GM23338 (cell line): ENCODE results near the gene PTP4A1. TPM values are rescaled to one million over a fixed set of nuclear protein-coding genes. Genes with fewer than 3 reads are reported as not detected.

Experiments used
- ATAC-seq: fragments of 200-7000 bp; cut with Tn5 transposase; 3 replicates; pipeline ENCODE4 v1.9.1; 2020
- DNase-seq: peaks from one replicate; pipeline ENCODE4 v3.0.0-alpha.2; 2015; ENCODE audit warnings: low spot score
- H2AFZ ChIP-seq: fragments of 200-600 bp; sonication (generic); 2 replicates; pipeline ENCODE4 v1.8.0; 2016; ENCODE audit warnings: antibody characterized with exemption, mild to moderate bottlenecking, moderate library complexity
- H3F3A ChIP-seq: fragments of 200-600 bp; sonication (generic); replicated peaks from 2 replicates; pipeline ENCODE4 v1.8.0; 2017; ENCODE audit warnings: antibody characterized with exemption, mixed run types, low read depth
- H3K27ac ChIP-seq: fragments of 200-600 bp; sonication (generic); 2 replicates; pipeline ENCODE4 v1.6.1; 2016; ENCODE audit warnings: low read depth
- H3K27me3 ChIP-seq: fragments of 200-600 bp; sonication (generic); 2 replicates; pipeline ENCODE4 v1.8.0; 2016; ENCODE audit warnings: mild to moderate bottlenecking, mixed run types, moderate library complexity; ENCODE audit not compliant: insufficient read depth
- H3K36me3 ChIP-seq: fragments of 200-600 bp; sonication (generic); 2 replicates; pipeline ENCODE4 v1.8.0; 2016; ENCODE audit warnings: mild to moderate bottlenecking; ENCODE audit not compliant: insufficient read depth
- H3K4me1 ChIP-seq: fragments of 200-600 bp; sonication (generic); 2 replicates; pipeline ENCODE4 v1.8.0; 2016; ENCODE audit warnings: mild to moderate bottlenecking, moderate library complexity; ENCODE audit not compliant: insufficient read depth
- H3K4me2 ChIP-seq: fragments of 200-600 bp; sonication (generic); 2 replicates; pipeline ENCODE4 v1.7.1; 2017; ENCODE audit warnings: mixed run types
- H3K4me3 ChIP-seq: fragments of 200-600 bp; sonication (generic); 2 replicates; pipeline ENCODE4 v1.6.1; 2016; ENCODE audit warnings: mixed run types
- H3K79me2 ChIP-seq: fragments of 200-600 bp; sonication (generic); replicated peaks from 2 replicates; pipeline ENCODE4 v1.8.0; 2017; ENCODE audit warnings: mild to moderate bottlenecking; ENCODE audit not compliant: insufficient read depth
- H3K9me2 ChIP-seq: fragments of 200-600 bp; sonication (generic); 2 replicates; pipeline ENCODE4 v1.8.0; 2017; ENCODE audit not compliant: insufficient read depth
- H4K20me1 ChIP-seq: fragments of 200-600 bp; sonication (generic); replicated peaks from 2 replicates; pipeline ENCODE4 v1.8.0; 2017; ENCODE audit warnings: mild to moderate bottlenecking; ENCODE audit not compliant: insufficient read depth
- H3K27ac Mint-ChIP-seq: 2 replicates; pipeline ENCODE4 v1.8.0; 2020; ENCODE audit warnings: inconsistent platforms, mild to moderate bottlenecking, moderate library complexity, mixed read lengths
- H3K27me3 Mint-ChIP-seq: 3 replicates; pipeline ENCODE4 v1.8.0; 2022; ENCODE audit warnings: low read depth, mild to moderate bottlenecking, moderate library complexity, mixed read lengths, inconsistent platforms; ENCODE audit not compliant: insufficient read depth, poor library complexity
- H3K36me3 Mint-ChIP-seq: 3 replicates; pipeline ENCODE4 v1.8.0; 2021; ENCODE audit warnings: low read depth, mild to moderate bottlenecking, inconsistent platforms, moderate library complexity, mixed read lengths
- H3K4me1 Mint-ChIP-seq: 3 replicates; pipeline ENCODE4 v1.8.0; 2020; ENCODE audit warnings: mild to moderate bottlenecking, inconsistent platforms, mixed read lengths
- H3K4me3 Mint-ChIP-seq: 3 replicates; pipeline ENCODE4 v1.8.0; 2021; ENCODE audit warnings: moderate library complexity, mild to moderate bottlenecking, inconsistent platforms, mixed read lengths
- H3K9me3 Mint-ChIP-seq: 3 replicates; pipeline ENCODE4 v1.8.0; 2020; ENCODE audit warnings: moderate library complexity, mild to moderate bottlenecking, inconsistent platforms, mixed read lengths
- CREB1 ChIP-seq: fragments of 250-450 bp; sonication (Bioruptor Pico); IDR thresholded peaks from 2 replicates; pipeline ENCODE4 v1.5.0; 2020; ENCODE audit warnings: low read depth, mild to moderate bottlenecking, moderate library complexity
- EZH2phosphoT487 ChIP-seq: fragments of 200-600 bp; sonication (generic); IDR thresholded peaks from one replicate; pipeline ENCODE4 v1.8.1; 2018; ENCODE audit warnings: antibody characterized with exemption; ENCODE audit not compliant: unreplicated experiment
- POLR2AphosphoS5 ChIP-seq: IDR thresholded peaks from 2 replicates; pipeline ENCODE4 v1.6.1; 2016; ENCODE audit warnings: antibody characterized with exemption, low read depth
- polyA plus RNA-seq: library from polyadenylated mRNA; unstranded; fragments of >200 nt; fragmentation: Nextera tagmentation; extraction: Ambion mirVana; gene quantifications from 2 replicates; pipeline ENCODE4 v1.2.1, GENCODE V29; 2016
- total RNA-seq: library from RNA; depleted of rRNA; stranded (reverse); fragments of >200 nt; shearing (Covaris generic); gene quantifications from 2 replicates; pipeline ENCODE4 v1.2.3, GENCODE V29; 2014
- TF ChIP-seq, protein P1 (sequence below): fragments of 250-450 bp; sonication (Bioruptor Pico); IDR thresholded peaks from 2 replicates; pipeline ENCODE4 v1.5.0; 2020; ENCODE audit warnings: mild to moderate bottlenecking, moderate library complexity

Gene PTP4A1
- total and polyA plus RNA-seq, 2 experiments from 2014 or later = 99.0 to 102 TPM

DNA sequence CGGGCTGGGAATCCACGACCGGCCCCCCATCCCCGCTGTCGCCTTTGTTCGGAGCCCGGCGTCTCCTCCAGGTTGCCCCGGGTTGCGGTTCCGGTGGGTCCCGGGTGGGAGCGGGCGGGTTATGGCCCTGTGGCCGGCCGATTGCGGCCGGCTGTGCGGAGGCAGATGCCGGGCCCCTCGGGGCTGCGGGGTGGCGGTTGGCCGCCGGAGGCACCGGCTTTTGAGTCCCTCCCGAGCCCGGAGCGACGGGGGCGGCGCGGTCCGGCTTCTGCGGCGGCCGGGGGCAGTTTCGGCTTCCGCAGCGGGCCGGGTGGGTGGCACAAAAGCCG lies 431 bp downstream of the PTP4A1 start (continued):
- TF ChIP-seq CREB1 (CRISPR knock-in tag) = no peak
- TF ChIP-seq, protein P1, sequence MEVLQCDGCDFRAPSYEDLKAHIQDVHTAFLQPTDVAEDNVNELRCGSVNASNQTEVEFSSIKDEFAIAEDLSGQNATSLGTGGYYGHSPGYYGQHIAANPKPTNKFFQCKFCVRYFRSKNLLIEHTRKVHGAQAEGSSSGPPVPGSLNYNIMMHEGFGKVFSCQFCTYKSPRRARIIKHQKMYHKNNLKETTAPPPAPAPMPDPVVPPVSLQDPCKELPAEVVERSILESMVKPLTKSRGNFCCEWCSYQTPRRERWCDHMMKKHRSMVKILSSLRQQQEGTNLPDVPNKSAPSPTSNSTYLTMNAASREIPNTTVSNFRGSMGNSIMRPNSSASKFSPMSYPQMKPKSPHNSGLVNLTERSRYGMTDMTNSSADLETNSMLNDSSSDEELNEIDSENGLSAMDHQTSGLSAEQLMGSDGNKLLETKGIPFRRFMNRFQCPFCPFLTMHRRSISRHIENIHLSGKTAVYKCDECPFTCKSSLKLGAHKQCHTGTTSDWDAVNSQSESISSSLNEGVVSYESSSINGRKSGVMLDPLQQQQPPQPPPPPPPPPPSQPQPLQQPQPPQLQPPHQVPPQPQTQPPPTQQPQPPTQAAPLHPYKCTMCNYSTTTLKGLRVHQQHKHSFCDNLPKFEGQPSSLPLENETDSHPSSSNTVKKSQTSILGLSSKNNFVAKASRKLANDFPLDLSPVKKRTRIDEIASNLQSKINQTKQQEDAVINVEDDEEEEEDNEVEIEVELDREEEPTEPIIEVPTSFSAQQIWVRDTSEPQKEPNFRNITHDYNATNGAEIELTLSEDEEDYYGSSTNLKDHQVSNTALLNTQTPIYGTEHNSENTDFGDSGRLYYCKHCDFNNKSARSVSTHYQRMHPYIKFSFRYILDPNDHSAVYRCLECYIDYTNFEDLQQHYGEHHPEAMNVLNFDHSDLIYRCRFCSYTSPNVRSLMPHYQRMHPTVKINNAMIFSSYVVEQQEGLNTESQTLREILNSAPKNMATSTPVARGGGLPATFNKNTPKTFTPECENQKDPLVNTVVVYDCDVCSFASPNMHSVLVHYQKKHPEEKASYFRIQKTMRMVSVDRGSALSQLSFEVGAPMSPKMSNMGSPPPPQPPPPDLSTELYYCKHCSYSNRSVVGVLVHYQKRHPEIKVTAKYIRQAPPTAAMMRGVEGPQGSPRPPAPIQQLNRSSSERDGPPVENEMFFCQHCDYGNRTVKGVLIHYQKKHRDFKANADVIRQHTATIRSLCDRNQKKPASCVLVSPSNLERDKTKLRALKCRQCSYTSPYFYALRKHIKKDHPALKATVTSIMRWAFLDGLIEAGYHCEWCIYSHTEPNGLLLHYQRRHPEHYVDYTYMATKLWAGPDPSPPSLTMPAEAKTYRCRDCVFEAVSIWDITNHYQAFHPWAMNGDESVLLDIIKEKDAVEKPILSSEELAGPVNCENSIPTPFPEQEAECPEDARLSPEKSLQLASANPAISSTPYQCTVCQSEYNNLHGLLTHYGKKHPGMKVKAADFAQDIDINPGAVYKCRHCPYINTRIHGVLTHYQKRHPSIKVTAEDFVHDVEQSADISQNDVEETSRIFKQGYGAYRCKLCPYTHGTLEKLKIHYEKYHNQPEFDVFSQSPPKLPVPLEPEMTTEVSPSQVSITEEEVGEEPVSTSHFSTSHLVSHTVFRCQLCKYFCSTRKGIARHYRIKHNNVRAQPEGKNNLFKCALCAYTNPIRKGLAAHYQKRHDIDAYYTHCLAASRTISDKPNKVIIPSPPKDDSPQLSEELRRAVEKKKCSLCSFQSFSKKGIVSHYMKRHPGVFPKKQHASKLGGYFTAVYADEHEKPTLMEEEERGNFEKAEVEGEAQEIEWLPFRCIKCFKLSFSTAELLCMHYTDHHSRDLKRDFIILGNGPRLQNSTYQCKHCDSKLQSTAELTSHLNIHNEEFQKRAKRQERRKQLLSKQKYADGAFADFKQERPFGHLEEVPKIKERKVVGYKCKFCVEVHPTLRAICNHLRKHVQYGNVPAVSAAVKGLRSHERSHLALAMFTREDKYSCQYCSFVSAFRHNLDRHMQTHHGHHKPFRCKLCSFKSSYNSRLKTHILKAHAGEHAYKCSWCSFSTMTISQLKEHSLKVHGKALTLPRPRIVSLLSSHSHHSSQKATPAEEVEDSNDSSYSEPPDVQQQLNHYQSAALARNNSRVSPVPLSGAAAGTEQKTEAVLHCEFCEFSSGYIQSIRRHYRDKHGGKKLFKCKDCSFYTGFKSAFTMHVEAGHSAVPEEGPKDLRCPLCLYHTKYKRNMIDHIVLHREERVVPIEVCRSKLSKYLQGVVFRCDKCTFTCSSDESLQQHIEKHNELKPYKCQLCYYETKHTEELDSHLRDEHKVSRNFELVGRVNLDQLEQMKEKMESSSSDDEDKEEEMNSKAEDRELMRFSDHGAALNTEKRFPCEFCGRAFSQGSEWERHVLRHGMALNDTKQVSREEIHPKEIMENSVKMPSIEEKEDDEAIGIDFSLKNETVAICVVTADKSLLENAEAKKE = no peak

GRCh38 chr6:63573076-63573898 lies 1.0 kb downstream of the PTP4A1 start:
- H3K79me2 ChIP-seq = peaks cover 55% of the 10 kb centered on the region
- H4K20me1 ChIP-seq = peaks cover 27% of the 10 kb centered on the region
- peaks cover 16% of the 10 kb centered on the region for H3K4me1 Mint-ChIP-seq
- TF ChIP-seq POLR2AphosphoS5 (peak; percentile 79), EZH2phosphoT487 (no peak), CREB1 (CRISPR knock-in tag) (peak; percentile 55)
- H3K4me2 ChIP-seq = peak overlapping the region; percentile 87
- peak; percentile 94 for DNase-seq
- H3K36me3 Mint-ChIP-seq = peaks cover 36% of the 10 kb centered on the region
- H3K27me3 ChIP-seq = no peaks in the 10 kb centered on the region
- peak overlapping the region; percentile 97 for H3K4me3 Mint-ChIP-seq
- H3K4me1 ChIP-seq = peaks cover 13% of the 10 kb centered on the region
- H3K4me3 ChIP-seq = peak overlapping the region; percentile 68
- H3K27me3 Mint-ChIP-seq = peaks cover 10% of the 10 kb centered on the region
- H3K9me2 ChIP-seq = no peaks in the 10 kb centered on the region
- peaks cover 26% of the 10 kb centered on the region for H3K36me3 ChIP-seq
- peak overlapping the region; percentile 99 for H3K27ac Mint-ChIP-seq
- peak; percentile 76 for ATAC-seq
- H2AFZ ChIP-seq = no peak overlapping the region
- no peaks in the 10 kb centered on the region; the same call in 1 of the 3 replicates for H3K9me3 Mint-ChIP-seq
- H3K27ac ChIP-seq = peak overlapping the region; percentile 91
- 0 out of 2 replicates have a peak, but pooled peaks cover 4% of the 10 kb centered on the region for H3F3A ChIP-seq
